ENCODE data around the gene BBS9. TPM values are rescaled to one million over a fixed set of nuclear protein-coding genes. Genes with fewer than 3 reads are reported as not detected.
A peak's percentile ranks its signal among the peaks of the same experiment; 100 is the strongest.

Gene BBS9
- total and polyA plus RNA-seq, 9 of the 15 experiments (the other 6 are each of a cell fraction or from before 2014, with no cell fraction given), result 0.77 to 3.3 (median 2.4) TPM

- TF ChIP-seq FOXO4 (CRISPR knock-in tag; IDR thresholded peaks at IDR 0.05) (no peak), ARID1B (IDR thresholded peaks at IDR 0.05) (0 out of 2 replicates have a peak, but pooled peaks have one; percentile 6), PURB (CRISPR knock-in tag; IDR thresholded peaks at IDR 0.05; ENCODE audit: low read depth) (no peak), ZBTB40 (IDR thresholded peaks at IDR 0.05) (peak; percentile 45; the same call in 1 of the 2 replicates), ZBTB40 (CRISPR knock-in tag; IDR thresholded peaks at IDR 0.05) (no peak), SMARCC2 (IDR thresholded peaks at IDR 0.05; ENCODE audit: low read depth) (0 out of 2 replicates have a peak, but pooled peaks have one; percentile 37), BRD9 (IDR thresholded peaks at IDR 0.05; ENCODE audit: low read depth, partially characterized antibody) (peak; percentile 67)
Observed at GRCh38 chr7:33128631-33128989, 754 bp upstream of the BBS9 start (continued).

All from K562 (cell line).